ENCODE results near the gene BANF1.

DNA sequence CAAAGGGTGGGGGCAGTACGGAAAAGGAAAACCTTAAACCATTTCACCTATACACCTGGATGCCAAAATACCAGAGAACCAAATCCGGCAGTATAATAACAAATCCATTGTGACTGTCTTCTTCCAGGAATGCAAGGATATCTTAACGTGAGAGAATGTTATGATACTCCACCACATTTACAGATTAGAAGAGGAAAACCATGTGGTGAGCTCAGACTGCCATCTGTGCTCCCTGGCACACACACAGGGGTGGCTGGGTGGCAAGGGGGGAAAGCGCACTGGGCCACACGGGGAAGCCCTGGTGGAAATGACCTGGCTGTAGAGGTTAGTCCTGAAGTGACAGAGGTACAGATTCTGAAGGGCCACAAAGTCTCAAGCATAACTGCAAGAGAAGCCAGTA, 10.2 kb upstream of the BANF1 start:
- TF ChIP-seq, protein P1, sequence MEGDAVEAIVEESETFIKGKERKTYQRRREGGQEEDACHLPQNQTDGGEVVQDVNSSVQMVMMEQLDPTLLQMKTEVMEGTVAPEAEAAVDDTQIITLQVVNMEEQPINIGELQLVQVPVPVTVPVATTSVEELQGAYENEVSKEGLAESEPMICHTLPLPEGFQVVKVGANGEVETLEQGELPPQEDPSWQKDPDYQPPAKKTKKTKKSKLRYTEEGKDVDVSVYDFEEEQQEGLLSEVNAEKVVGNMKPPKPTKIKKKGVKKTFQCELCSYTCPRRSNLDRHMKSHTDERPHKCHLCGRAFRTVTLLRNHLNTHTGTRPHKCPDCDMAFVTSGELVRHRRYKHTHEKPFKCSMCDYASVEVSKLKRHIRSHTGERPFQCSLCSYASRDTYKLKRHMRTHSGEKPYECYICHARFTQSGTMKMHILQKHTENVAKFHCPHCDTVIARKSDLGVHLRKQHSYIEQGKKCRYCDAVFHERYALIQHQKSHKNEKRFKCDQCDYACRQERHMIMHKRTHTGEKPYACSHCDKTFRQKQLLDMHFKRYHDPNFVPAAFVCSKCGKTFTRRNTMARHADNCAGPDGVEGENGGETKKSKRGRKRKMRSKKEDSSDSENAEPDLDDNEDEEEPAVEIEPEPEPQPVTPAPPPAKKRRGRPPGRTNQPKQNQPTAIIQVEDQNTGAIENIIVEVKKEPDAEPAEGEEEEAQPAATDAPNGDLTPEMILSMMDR (IDR thresholded peaks at IDR 0.05; ENCODE audit: low read length) = no peak
- TF ChIP-seq EZH2 (IDR thresholded peaks at IDR 0.05; ENCODE audit: borderline replicate concordance, low read length) = no peak

All from OCI-LY1 (cell line).